Measurements from ENCODE around the gene PABPN1. TPM values are rescaled to one million over a fixed set of nuclear protein-coding genes. Genes with fewer than 3 reads are reported as not detected.

Gene PABPN1
- total RNA-seq, 3 donors from 2014 or later (not counting 1 experiment from before 2014, with no cell fraction given): 226 to 261 (median 238) TPM

GRCh38 chr14:23353433-23353780 is 32.1 kb downstream of the PABPN1 start:
- peak overlapping the region; percentile 69 for H3K4me3 Mint-ChIP-seq
- no peak for TF ChIP-seq CTCF (IDR thresholded peaks at IDR 0.05)
- no peak overlapping the region for H3K27ac Mint-ChIP-seq
- ATAC-seq (no peak), DNase-seq (no peak)
- WGBS (ENCODE audit: insufficient coverage): 90% methylated on average over 5 of the region's 5 CpGs
- Histone ChIP-seq H3K36me3 (ENCODE audit: control insufficient read depth, insufficient read depth, low read length) (no peaks in the 10 kb centered on the region), H3K4me3 (ENCODE audit: low read length) (no peak overlapping the region), H3K4me1 (ENCODE audit: control insufficient read depth, insufficient read depth, low read length) (peaks cover 12% of the 10 kb centered on the region), H3K27ac (ENCODE audit: low read length) (no peak overlapping the region), H3K9me3 (ENCODE audit: control insufficient read depth, insufficient read depth, low read length) (no peaks in the 10 kb centered on the region), H3K27me3 (ENCODE audit: control insufficient read depth, insufficient read depth, low read length) (peaks cover 22% of the 10 kb centered on the region)
- H3K27me3 Mint-ChIP-seq (ENCODE audit: low read depth in 2 of 2): peaks cover 47 to 55% of the 10 kb centered on the region in 2 donors
- H3K36me3 Mint-ChIP-seq: no peaks in the 10 kb centered on the region
- intact Hi-C loops (cut with micrococcal nuclease): no loop called here
- H3K4me1 Mint-ChIP-seq: peaks cover 7 to 14% of the 10 kb centered on the region in 2 donors
- no peaks in the 10 kb centered on the region for H3K9me3 Mint-ChIP-seq

GRCh38 chr14:23354990-23355389 is 33.7 kb downstream of the PABPN1 start:
- H3K9me3 ChIP-seq (ENCODE audit: control insufficient read depth, insufficient read depth, low read length): no peaks in the 10 kb centered on the region
- H3K27me3 ChIP-seq (ENCODE audit: control insufficient read depth, insufficient read depth, low read length): peaks cover 22% of the 10 kb centered on the region
- Mint-ChIP-seq H3K4me3 (no peak overlapping the region), H3K4me1 (peaks cover 7 to 14% of the 10 kb centered on the region in 2 donors), H3K9me3 (no peaks in the 10 kb centered on the region), H3K36me3 (no peaks in the 10 kb centered on the region), H3K27ac (no peak overlapping the region), H3K27me3 (ENCODE audit: low read depth in 2 of 2) (peaks cover 42 to 46% of the 10 kb centered on the region in 2 donors)
- TF ChIP-seq CTCF (IDR thresholded peaks at IDR 0.05): no peak
- peaks cover 12% of the 10 kb centered on the region for H3K4me1 ChIP-seq (ENCODE audit: control insufficient read depth, insufficient read depth, low read length)
- ATAC-seq: no peak
- intact Hi-C loops (cut with micrococcal nuclease): no loop called here
- H3K27ac ChIP-seq (ENCODE audit: low read length): no peak overlapping the region
- no peaks in the 10 kb centered on the region for H3K36me3 ChIP-seq (ENCODE audit: control insufficient read depth, insufficient read depth, low read length)
- DNase-seq: no peak
- 93% methylated on average over 5 of the region's 6 CpGs for WGBS (ENCODE audit: insufficient coverage)
- no peak overlapping the region for H3K4me3 ChIP-seq (ENCODE audit: low read length)

- Mint-ChIP-seq H3K36me3 (no peaks in the 10 kb centered on the region), H3K4me3 (no peak overlapping the region), H3K27me3 (ENCODE audit: low read depth in 2 of 2) (peaks cover 35 to 36% of the 10 kb centered on the region in 2 donors), H3K27ac (no peak overlapping the region), H3K4me1 (peaks cover 7 to 13% of the 10 kb centered on the region in 2 donors), H3K9me3 (no peaks in the 10 kb centered on the region)
- Histone ChIP-seq H3K4me3 (ENCODE audit: low read length) (no peak overlapping the region), H3K9me3 (ENCODE audit: control insufficient read depth, insufficient read depth, low read length) (no peaks in the 10 kb centered on the region), H3K27me3 (ENCODE audit: control insufficient read depth, insufficient read depth, low read length) (peaks cover 19% of the 10 kb centered on the region), H3K4me1 (ENCODE audit: control insufficient read depth, insufficient read depth, low read length) (peaks cover 12% of the 10 kb centered on the region), H3K27ac (ENCODE audit: low read length) (no peak overlapping the region), H3K36me3 (ENCODE audit: control insufficient read depth, insufficient read depth, low read length) (no peaks in the 10 kb centered on the region)
- intact Hi-C loops (cut with micrococcal nuclease): no loop called here
- no peak for TF ChIP-seq CTCF (IDR thresholded peaks at IDR 0.05)
- 96% methylated on average over 3 of the region's 6 CpGs for WGBS (ENCODE audit: insufficient coverage)
- DNase-seq (no peak), ATAC-seq (no peak)
These were observed 34.7 kb downstream of the PABPN1 start for GRCh38 chr14:23355871-23356435.

GRCh38 chr14:23356662-23357061 is 35.4 kb downstream of the PABPN1 start:
- H3K27me3 Mint-ChIP-seq (ENCODE audit: low read depth in 2 of 2): peaks cover 30 to 31% of the 10 kb centered on the region in 2 donors
- no peak overlapping the region for H3K27ac Mint-ChIP-seq
- DNase-seq (no peak), ATAC-seq (no peak)
- peaks cover 12% of the 10 kb centered on the region for H3K27me3 ChIP-seq (ENCODE audit: control insufficient read depth, insufficient read depth, low read length)
- H3K9me3 ChIP-seq (ENCODE audit: control insufficient read depth, insufficient read depth, low read length): no peaks in the 10 kb centered on the region
- H3K27ac ChIP-seq (ENCODE audit: low read length): no peak overlapping the region
- TF ChIP-seq CTCF (IDR thresholded peaks at IDR 0.05): no peak
- no peaks in the 10 kb centered on the region for H3K36me3 Mint-ChIP-seq
- H3K4me3 Mint-ChIP-seq: no peak overlapping the region
- no peaks in the 10 kb centered on the region for H3K9me3 Mint-ChIP-seq
- intact Hi-C loops (cut with micrococcal nuclease): no loop called here
- H3K4me1 ChIP-seq (ENCODE audit: control insufficient read depth, insufficient read depth, low read length): peaks cover 12% of the 10 kb centered on the region
- no peaks in the 10 kb centered on the region for H3K36me3 ChIP-seq (ENCODE audit: control insufficient read depth, insufficient read depth, low read length)
- H3K4me1 Mint-ChIP-seq: peaks cover 7% of the 10 kb centered on the region in 2 donors
- no peak overlapping the region for H3K4me3 ChIP-seq (ENCODE audit: low read length)
- 94% methylated on average over 4 of the region's 4 CpGs for WGBS (ENCODE audit: insufficient coverage)
